ENCODE results near the gene MEI1.

GRCh38 chr22:41702763-41703162 is 3.5 kb downstream of the MEI1 start:
- no peak for TF ChIP-seq CTCF (IDR thresholded peaks at IDR 0.05)
- no peak for TF ChIP-seq EP300 (IDR thresholded peaks at IDR 0.05)

Data from stomach (tissue), 4 donors.